Measurements from ENCODE around the gene XPO5. TPM values are rescaled to one million over a fixed set of nuclear protein-coding genes. Genes with fewer than 3 reads are reported as not detected.
"Not testable (repeated sequence)": the region's sequence is repeated elsewhere in the genome, so short reads cannot be mapped to it uniquely, and the experiment has no call there.

XPO5 gene
- polyA plus RNA-seq (ENCODE audit: insufficient read length in 4 of 4) = 10 to 100 TPM; 46.3 to 50.4 (median 47.8) TPM

GRCh38 chr6:43575772-43576551 is at the start of gene XPO5, which contains the start of gene POLH:
TSS of gene XPO5 (minus strand) at chr6:43576038. CDS start at chr6:43575864, 174 bp downstream.
TSS of gene POLH (plus strand) at chr6:43576185. CDS start at chr6:43582320, 6,135 bp downstream.
- peak; percentile 83 to 89 (median 84) for DNase-seq (ENCODE audit: low read depth in 4 of 4, low spot score in 3 of 4)

GRCh38 chr6:43625393-43625992 is 49.7 kb upstream of the XPO5 start:
- DNase-seq (ENCODE audit: low read depth in 4 of 4, low spot score in 3 of 4) = no peak

GRCh38 chr6:43624786-43625288 is 49.0 kb upstream of the XPO5 start:
- DNase-seq (ENCODE audit: low read depth in 4 of 4, low spot score in 3 of 4) = no peak

- no peak for DNase-seq (ENCODE audit: low read depth in 4 of 4, low spot score in 3 of 4)
Observed at GRCh38 chr6:43623880-43624785, 48.3 kb upstream of the XPO5 start.

- no peak for DNase-seq (ENCODE audit: low read depth in 4 of 4, low spot score in 3 of 4)
Observed at GRCh38 chr6:43622541-43622940, 46.7 kb upstream of the XPO5 start.

GRCh38 chr6:43621836-43622180 is 46.0 kb upstream of the XPO5 start:
- no peak for DNase-seq (ENCODE audit: low read depth in 4 of 4, low spot score in 3 of 4)

- DNase-seq (ENCODE audit: low read depth in 4 of 4, low spot score in 3 of 4) = no peak
Observed at GRCh38 chr6:43621078-43621835, 45.4 kb upstream of the XPO5 start.

GRCh38 chr6:43616725-43617472 is 41.1 kb upstream of the XPO5 start:
- DNase-seq (ENCODE audit: low read depth in 4 of 4, low spot score in 3 of 4) = no peak

- no peak for DNase-seq (ENCODE audit: low read depth in 4 of 4, low spot score in 3 of 4)
Observed at GRCh38 chr6:43614396-43614730, 38.5 kb upstream of the XPO5 start.

GRCh38 chr6:43613721-43614395 is 38.0 kb upstream of the XPO5 start:
- no peak for DNase-seq (ENCODE audit: low read depth in 4 of 4, low spot score in 3 of 4)

- no peak for DNase-seq (ENCODE audit: low read depth in 4 of 4, low spot score in 3 of 4)
Observed at GRCh38 chr6:43610431-43610830, 34.6 kb upstream of the XPO5 start.

GRCh38 chr6:43609402-43609801 is 33.6 kb upstream of the XPO5 start:
- no peak for DNase-seq (ENCODE audit: low read depth in 4 of 4, low spot score in 3 of 4)

GRCh38 chr6:43608807-43609206 is 33.0 kb upstream of the XPO5 start:
- DNase-seq (ENCODE audit: low read depth in 4 of 4, low spot score in 3 of 4) = no peak

- peak; percentile 54 to 70 (median 64) for DNase-seq (ENCODE audit: low read depth in 4 of 4, low spot score in 3 of 4)
Observed at GRCh38 chr6:43608310-43608763, 32.5 kb upstream of the XPO5 start.

GRCh38 chr6:43606019-43606418 is 30.2 kb upstream of the XPO5 start:
- no peak for DNase-seq (ENCODE audit: low read depth in 4 of 4, low spot score in 3 of 4)

- DNase-seq (ENCODE audit: low read depth in 4 of 4, low spot score in 3 of 4) = no peak
Observed at GRCh38 chr6:43604174-43604573, 28.3 kb upstream of the XPO5 start.

GRCh38 chr6:43600595-43600994 is 24.8 kb upstream of the XPO5 start:
- DNase-seq (ENCODE audit: low read depth in 4 of 4, low spot score in 3 of 4) = no peak

GRCh38 chr6:43593938-43594337 is 18.1 kb upstream of the XPO5 start:
- no peak for DNase-seq (ENCODE audit: low read depth in 4 of 4, low spot score in 3 of 4)

- DNase-seq (ENCODE audit: low read depth in 4 of 4, low spot score in 3 of 4) = not testable (repeated sequence)
Observed at GRCh38 chr6:43589564-43589963, 13.7 kb upstream of the XPO5 start.
